ENCODE results near the gene TMEM39B.
"Not testable (repeated sequence)": the region's sequence is repeated elsewhere in the genome, so short reads cannot be mapped to it uniquely, and the experiment has no call there.

TMEM39B gene

GRCh38 chr1:32113436-32113835 is 40.7 kb downstream of the TMEM39B start:
- DNase-seq, result not testable (repeated sequence)

- DNase-seq, result no peak
These were observed 41.7 kb downstream of the TMEM39B start for GRCh38 chr1:32114420-32114819.

GRCh38 chr1:32115496-32115895 is 42.8 kb downstream of the TMEM39B start:
- no peak for DNase-seq

GRCh38 chr1:32116531-32116930 is 43.8 kb downstream of the TMEM39B start:
- no peak for DNase-seq

GRCh38 chr1:32122151-32122550 is 49.4 kb downstream of the TMEM39B start:
- no peak for DNase-seq

GRCh38 chr1:32123361-32123760 is 50.6 kb downstream of the TMEM39B start:
- DNase-seq, result not testable (repeated sequence)

GRCh38 chr1:32125313-32125712 is 52.6 kb downstream of the TMEM39B start:
- DNase-seq, result no peak

GRCh38 chr1:32126770-32127169 is 54.0 kb downstream of the TMEM39B start:
- DNase-seq, result no peak

GRCh38 chr1:32127409-32128198 is 54.9 kb downstream of the TMEM39B start:
- DNase-seq, result no peak

- peak in 1 of 14 donors; percentile 3 for DNase-seq
These were observed 55.7 kb downstream of the TMEM39B start for GRCh38 chr1:32128479-32128878.

GRCh38 chr1:32128964-32129363 is 56.2 kb downstream of the TMEM39B start:
- no peak for DNase-seq

GRCh38 chr1:32133950-32134280 is 61.2 kb downstream of the TMEM39B start:
- not testable (repeated sequence) for DNase-seq

GRCh38 chr1:32137111-32137510 is 64.4 kb downstream of the TMEM39B start:
- no peak for DNase-seq

GRCh38 chr1:32138965-32139364 is 66.2 kb downstream of the TMEM39B start:
- no peak for DNase-seq

GRCh38 chr1:32142446-32143301 is 69.9 kb downstream of the TMEM39B start:
- DNase-seq, result peak in 2 of 14 donors; percentile 1 to 6

- DNase-seq, result not testable (repeated sequence)
These were observed 70.6 kb downstream of the TMEM39B start for GRCh38 chr1:32143302-32143695.

- DNase-seq, result no peak
These were observed 71.3 kb downstream of the TMEM39B start for GRCh38 chr1:32144033-32144432.

GRCh38 chr1:32147799-32148198 is 75.1 kb downstream of the TMEM39B start:
- not testable (repeated sequence) for DNase-seq

- DNase-seq, result no peak
These were observed 78.1 kb downstream of the TMEM39B start for GRCh38 chr1:32150847-32151246.

- DNase-seq, result peak in 1 of 14 donors; percentile 2
These were observed 78.6 kb downstream of the TMEM39B start for GRCh38 chr1:32151319-32151787.

All from C1 segment of cervical spinal cord (tissue), 14 donors.